ENCODE measurements around the gene FAM174B. TPM values are rescaled to one million over a fixed set of nuclear protein-coding genes. Genes with fewer than 3 reads are reported as not detected.

FAM174B gene
- polyA plus RNA-seq, 1 donor from 2014 or later, result 20.1 TPM

DNA sequence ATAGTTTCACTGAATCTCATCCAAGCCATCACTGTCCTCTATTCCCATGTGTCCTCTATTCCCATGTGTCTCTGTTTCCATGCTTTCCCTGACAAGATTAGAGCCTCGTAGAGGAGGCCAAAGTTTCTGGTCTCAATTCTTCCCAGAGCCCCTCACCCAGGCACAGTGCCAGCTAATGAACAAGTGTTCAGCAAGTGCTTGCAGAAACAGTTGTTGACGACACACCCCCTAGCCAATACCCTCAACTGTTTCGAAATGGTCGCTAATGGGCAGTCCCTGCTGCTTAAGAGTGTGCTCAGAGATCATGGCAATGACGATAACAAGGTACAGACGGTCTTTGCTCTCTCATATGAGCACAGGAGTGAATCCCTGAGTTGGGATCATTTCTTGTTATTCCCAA lies 73.4 kb downstream of the FAM174B start:
- Histone ChIP-seq H2AFZ (ENCODE audit: low read depth, low read length) (no peak overlapping the region), H3K9ac (ENCODE audit: low read length) (no peak overlapping the region), H3F3A (ENCODE audit: insufficient read depth, low read length, poor library complexity, severe bottlenecking) (no peaks in the 10 kb centered on the region), H3K27ac (ENCODE audit: low read length) (no peak overlapping the region), H3K4me3 (ENCODE audit: low read length) (no peak overlapping the region), H3K79me2 (replicated peaks; ENCODE audit: insufficient read depth, low read length) (no peaks in the 10 kb centered on the region), H3K36me3 (ENCODE audit: insufficient read depth, low read length) (no peaks in the 10 kb centered on the region), H4K20me1 (ENCODE audit: insufficient read depth) (no peaks in the 10 kb centered on the region), H3K9me3 (ENCODE audit: low read length) (no peaks in the 10 kb centered on the region), H3K27me3 (ENCODE audit: insufficient read depth, low read depth, low read length) (no peaks in the 10 kb centered on the region), H3K9me2 (ENCODE audit: insufficient read depth, low read length) (no peaks in the 10 kb centered on the region), H3K4me2 (ENCODE audit: low read length) (no peak overlapping the region)
- TF ChIP-seq TAF1 (IDR thresholded peaks at IDR 0.05; ENCODE audit: low read depth), result no peak
- TF ChIP-seq, protein P1, sequence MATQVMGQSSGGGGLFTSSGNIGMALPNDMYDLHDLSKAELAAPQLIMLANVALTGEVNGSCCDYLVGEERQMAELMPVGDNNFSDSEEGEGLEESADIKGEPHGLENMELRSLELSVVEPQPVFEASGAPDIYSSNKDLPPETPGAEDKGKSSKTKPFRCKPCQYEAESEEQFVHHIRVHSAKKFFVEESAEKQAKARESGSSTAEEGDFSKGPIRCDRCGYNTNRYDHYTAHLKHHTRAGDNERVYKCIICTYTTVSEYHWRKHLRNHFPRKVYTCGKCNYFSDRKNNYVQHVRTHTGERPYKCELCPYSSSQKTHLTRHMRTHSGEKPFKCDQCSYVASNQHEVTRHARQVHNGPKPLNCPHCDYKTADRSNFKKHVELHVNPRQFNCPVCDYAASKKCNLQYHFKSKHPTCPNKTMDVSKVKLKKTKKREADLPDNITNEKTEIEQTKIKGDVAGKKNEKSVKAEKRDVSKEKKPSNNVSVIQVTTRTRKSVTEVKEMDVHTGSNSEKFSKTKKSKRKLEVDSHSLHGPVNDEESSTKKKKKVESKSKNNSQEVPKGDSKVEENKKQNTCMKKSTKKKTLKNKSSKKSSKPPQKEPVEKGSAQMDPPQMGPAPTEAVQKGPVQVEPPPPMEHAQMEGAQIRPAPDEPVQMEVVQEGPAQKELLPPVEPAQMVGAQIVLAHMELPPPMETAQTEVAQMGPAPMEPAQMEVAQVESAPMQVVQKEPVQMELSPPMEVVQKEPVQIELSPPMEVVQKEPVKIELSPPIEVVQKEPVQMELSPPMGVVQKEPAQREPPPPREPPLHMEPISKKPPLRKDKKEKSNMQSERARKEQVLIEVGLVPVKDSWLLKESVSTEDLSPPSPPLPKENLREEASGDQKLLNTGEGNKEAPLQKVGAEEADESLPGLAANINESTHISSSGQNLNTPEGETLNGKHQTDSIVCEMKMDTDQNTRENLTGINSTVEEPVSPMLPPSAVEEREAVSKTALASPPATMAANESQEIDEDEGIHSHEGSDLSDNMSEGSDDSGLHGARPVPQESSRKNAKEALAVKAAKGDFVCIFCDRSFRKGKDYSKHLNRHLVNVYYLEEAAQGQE (IDR thresholded peaks at IDR 0.05; ENCODE audit: borderline replicate concordance), result no peak
- no peak for TF ChIP-seq MXI1 (conservative IDR thresholded peaks at IDR 0.05; ENCODE audit: poor library complexity, severe bottlenecking)
- TF ChIP-seq, protein P2, sequence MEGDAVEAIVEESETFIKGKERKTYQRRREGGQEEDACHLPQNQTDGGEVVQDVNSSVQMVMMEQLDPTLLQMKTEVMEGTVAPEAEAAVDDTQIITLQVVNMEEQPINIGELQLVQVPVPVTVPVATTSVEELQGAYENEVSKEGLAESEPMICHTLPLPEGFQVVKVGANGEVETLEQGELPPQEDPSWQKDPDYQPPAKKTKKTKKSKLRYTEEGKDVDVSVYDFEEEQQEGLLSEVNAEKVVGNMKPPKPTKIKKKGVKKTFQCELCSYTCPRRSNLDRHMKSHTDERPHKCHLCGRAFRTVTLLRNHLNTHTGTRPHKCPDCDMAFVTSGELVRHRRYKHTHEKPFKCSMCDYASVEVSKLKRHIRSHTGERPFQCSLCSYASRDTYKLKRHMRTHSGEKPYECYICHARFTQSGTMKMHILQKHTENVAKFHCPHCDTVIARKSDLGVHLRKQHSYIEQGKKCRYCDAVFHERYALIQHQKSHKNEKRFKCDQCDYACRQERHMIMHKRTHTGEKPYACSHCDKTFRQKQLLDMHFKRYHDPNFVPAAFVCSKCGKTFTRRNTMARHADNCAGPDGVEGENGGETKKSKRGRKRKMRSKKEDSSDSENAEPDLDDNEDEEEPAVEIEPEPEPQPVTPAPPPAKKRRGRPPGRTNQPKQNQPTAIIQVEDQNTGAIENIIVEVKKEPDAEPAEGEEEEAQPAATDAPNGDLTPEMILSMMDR (IDR thresholded peaks at IDR 0.05; ENCODE audit: poor library complexity, severe bottlenecking), result no peak
- TF ChIP-seq POLR2AphosphoS5 (IDR thresholded peaks at IDR 0.05), result no peak

DNA sequence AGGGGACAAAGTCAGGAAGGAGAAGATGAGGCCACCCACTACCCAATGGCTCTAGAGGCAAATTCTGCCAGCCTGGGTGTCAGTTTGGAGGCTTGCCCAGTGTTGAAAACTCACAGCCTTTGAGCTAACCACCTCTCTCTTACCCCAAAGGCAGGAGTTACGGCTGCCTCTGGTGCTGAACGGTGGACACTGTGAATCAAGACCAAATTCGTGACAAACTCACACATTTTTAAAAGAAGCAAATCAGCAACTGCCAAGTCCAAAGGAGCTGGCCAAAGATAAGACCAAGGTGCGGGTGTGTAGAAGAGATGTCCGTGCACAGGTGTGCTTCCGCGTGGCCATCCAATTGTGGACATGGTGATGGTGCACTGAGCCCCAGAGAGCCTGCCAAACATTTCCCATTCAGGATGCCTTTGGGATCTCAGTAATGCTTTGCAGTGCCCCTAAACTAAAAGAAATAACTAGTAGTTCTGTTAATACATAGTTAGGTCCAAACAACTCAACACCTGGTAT lies 74.6 kb downstream of the FAM174B start:
- no peak overlapping the region for H3K4me3 ChIP-seq (ENCODE audit: low read length)
- no peak overlapping the region for H3K9ac ChIP-seq (ENCODE audit: low read length)
- no peaks in the 10 kb centered on the region for H3K9me3 ChIP-seq (ENCODE audit: low read length)
- no peaks in the 10 kb centered on the region for H4K20me1 ChIP-seq (ENCODE audit: insufficient read depth)
- H3K27me3 ChIP-seq (ENCODE audit: insufficient read depth, low read depth, low read length), result no peaks in the 10 kb centered on the region
- no peak overlapping the region for H3K4me2 ChIP-seq (ENCODE audit: low read length)
- no peaks in the 10 kb centered on the region for H3K36me3 ChIP-seq (ENCODE audit: insufficient read depth, low read length)
- no peaks in the 10 kb centered on the region for H3F3A ChIP-seq (ENCODE audit: insufficient read depth, low read length, poor library complexity, severe bottlenecking)
- TF ChIP-seq EP300 (conservative IDR thresholded peaks at IDR 0.05; ENCODE audit: poor library complexity, severe bottlenecking) (no peak), EZH2 (IDR thresholded peaks at IDR 0.05; ENCODE audit: borderline replicate concordance, insufficient read depth, low read length, poor library complexity, severe bottlenecking) (no peak), POLR2AphosphoS5 (IDR thresholded peaks at IDR 0.05) (no peak), TAF1 (IDR thresholded peaks at IDR 0.05; ENCODE audit: low read depth) (no peak), SMC3 (conservative IDR thresholded peaks at IDR 0.05; ENCODE audit: poor library complexity) (no peak), RAD21 (conservative IDR thresholded peaks at IDR 0.05) (no peak), MXI1 (conservative IDR thresholded peaks at IDR 0.05; ENCODE audit: poor library complexity, severe bottlenecking) (no peak)
- TF ChIP-seq, protein P1 (IDR thresholded peaks at IDR 0.05; ENCODE audit: borderline replicate concordance), result no peak
- TF ChIP-seq, protein P2 (IDR thresholded peaks at IDR 0.05; ENCODE audit: poor library complexity, severe bottlenecking), result no peak
- H3K9me2 ChIP-seq (ENCODE audit: insufficient read depth, low read length), result no peaks in the 10 kb centered on the region
- no peak overlapping the region for H3K27ac ChIP-seq (ENCODE audit: low read length)
- no peak overlapping the region for H2AFZ ChIP-seq (ENCODE audit: low read depth, low read length)
- no peaks in the 10 kb centered on the region for H3K79me2 ChIP-seq (replicated peaks; ENCODE audit: insufficient read depth, low read length)
